PFSK-1 (cell line): ENCODE measurements around the gene SLC32A1.

Experiments used
- FOXP2 ChIP-seq: optimal IDR thresholded peaks from 2 replicates; pipeline ENCODE3; 2011; ENCODE audit warnings: borderline replicate concordance, control low read depth, inconsistent platforms; ENCODE audit not compliant: insufficient read depth; ENCODE audit errors: extremely low read length, extremely low read depth
- POLR2AphosphoS5 ChIP-seq: IDR thresholded peaks from 2 replicates; pipeline ENCODE4 v1.6.1; 2012; ENCODE audit warnings: low read depth, mild to moderate bottlenecking, control low read depth, low read length, moderate library complexity
- REST ChIP-seq, 2 experiments: IDR thresholded peaks; 2 replicates each; pipeline versions ENCODE4 v1.6.1 to v1.8.0; 2011 to 2012; ENCODE audit warnings: low read depth in 2 of 2, low read length in 2 of 2, control low read depth in 1 of 2, inconsistent platforms in 1 of 2, mild to moderate bottlenecking in 1 of 2, moderate library complexity in 1 of 2; ENCODE audit not compliant: insufficient read depth in 1 of 2
- SIN3A ChIP-seq: IDR thresholded peaks from 2 replicates; pipeline ENCODE4 v1.6.1; 2012; ENCODE audit warnings: mild to moderate bottlenecking, low read length, moderate library complexity, borderline replicate concordance; ENCODE audit not compliant: insufficient read depth
- TAF1 ChIP-seq: IDR thresholded peaks from 2 replicates; pipeline ENCODE4 v1.6.1; 2012; ENCODE audit warnings: low read length, control low read depth, borderline replicate concordance; ENCODE audit not compliant: insufficient read depth

- TF ChIP-seq POLR2AphosphoS5 (no peak), FOXP2 (no peak), REST (IDR thresholded peaks at IDR 0.05; ENCODE audit: insufficient read depth in 1 of 2, low read depth in 2 of 2, low read length in 2 of 2) (no peak), TAF1 (no peak), SIN3A (no peak)
These were observed 17.8 kb upstream of the SLC32A1 start for GRCh38 chr20:38706509-38706908.
